NCI-H1105 (cell line): Measurements from ENCODE around the gene SPRR2G.
"Not testable (repeated sequence)": the region's sequence is repeated elsewhere in the genome, so short reads cannot be mapped to it uniquely, and the experiment has no call there.

Source experiments
- DNase-seq: peaks from one replicate; lab custom pipeline; 2025; lab: John Stamatoyannopoulos, UW

The SPRR2G gene

GRCh38 chr1:153113416-153113815 is 37.3 kb downstream of the SPRR2G start, which contains the start of gene SPRR2F:
SPRR2F (minus strand) TSS chr1:153113516; CDS start chr1:153112733, 783 bp downstream.
- no peak for DNase-seq

GRCh38 chr1:153112454-153112853 is 38.2 kb downstream of the SPRR2G start:
- not testable (repeated sequence) for DNase-seq

GRCh38 chr1:153100245-153100644 is 50.4 kb downstream of the SPRR2G start:
- DNase-seq: no peak
